ENCODE measurements around the gene SLC39A5.

The SLC39A5 gene

GRCh38 chr12:56219840-56220239 lies 10.0 kb upstream of the SLC39A5 start:
- no peak for DNase-seq

GRCh38 chr12:56220611-56221231 lies 9.1 kb upstream of the SLC39A5 start:
- DNase-seq = peak; percentile 86

GRCh38 chr12:56221232-56221756 lies 8.6 kb upstream of the SLC39A5 start:
- DNase-seq = peak; percentile 48

DNA sequence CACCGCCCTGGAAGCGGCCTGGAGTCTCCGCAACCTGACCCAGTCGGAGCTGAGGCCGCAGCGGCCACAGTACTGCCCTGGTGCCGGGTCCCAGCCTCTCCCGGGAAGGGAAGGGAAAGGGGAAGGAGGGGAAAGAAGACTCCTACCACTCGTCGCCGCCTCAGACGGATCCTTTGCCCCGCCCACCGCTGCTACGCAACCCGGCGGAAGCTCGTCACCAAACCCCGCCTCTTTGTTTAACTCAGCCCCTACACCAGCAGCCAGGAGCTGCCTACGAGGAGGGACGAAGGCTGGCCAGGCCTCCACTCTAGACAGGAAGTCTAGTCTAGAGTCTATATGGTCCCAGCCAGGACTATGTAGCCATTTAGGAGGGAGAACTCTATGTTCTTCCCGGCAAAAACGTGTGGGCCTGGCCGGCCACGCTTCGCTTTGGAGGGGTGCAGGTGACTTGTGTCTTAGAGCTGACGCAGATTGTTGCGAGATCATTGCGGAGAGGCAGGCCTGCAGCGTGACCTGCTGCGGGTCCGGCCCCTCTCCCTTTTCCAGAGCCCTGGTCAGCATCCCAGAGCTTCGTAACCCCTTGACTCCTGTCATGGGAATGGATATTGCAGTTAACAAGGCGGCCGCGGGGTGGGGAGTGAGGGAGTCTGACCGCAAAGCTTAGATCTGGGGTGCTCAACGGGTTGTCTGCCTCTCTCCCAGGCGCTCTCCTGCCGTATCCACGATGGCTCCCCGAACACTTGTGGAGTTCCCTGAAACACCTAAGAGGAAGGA lies 7.9 kb upstream of the SLC39A5 start, which contains the start of gene RNF41:
TSS of gene RNF41 (minus strand) at position 166 of the 774 bp plus-strand sequence. CDS start 7,875 bp downstream, outside the sequence.
- peak; percentile 98 for DNase-seq

DNA sequence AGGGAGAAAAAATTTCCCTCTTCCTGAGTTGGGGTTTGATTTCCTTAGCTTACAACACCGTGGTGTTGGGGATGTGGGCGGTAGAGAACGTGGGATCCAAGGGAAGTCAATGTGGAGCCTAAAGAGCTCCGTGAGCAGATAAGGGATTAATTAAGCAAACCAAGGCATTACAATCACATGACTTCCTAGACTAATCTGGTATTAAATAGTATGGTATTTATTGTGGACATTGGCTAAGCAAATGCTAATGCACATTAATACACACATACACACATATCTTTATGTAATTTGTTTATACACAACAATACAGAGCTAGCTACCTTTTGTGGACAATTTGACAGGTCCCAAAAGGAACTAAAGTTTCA lies 7.3 kb upstream of the SLC39A5 start:
- DNase-seq = no peak

DNA sequence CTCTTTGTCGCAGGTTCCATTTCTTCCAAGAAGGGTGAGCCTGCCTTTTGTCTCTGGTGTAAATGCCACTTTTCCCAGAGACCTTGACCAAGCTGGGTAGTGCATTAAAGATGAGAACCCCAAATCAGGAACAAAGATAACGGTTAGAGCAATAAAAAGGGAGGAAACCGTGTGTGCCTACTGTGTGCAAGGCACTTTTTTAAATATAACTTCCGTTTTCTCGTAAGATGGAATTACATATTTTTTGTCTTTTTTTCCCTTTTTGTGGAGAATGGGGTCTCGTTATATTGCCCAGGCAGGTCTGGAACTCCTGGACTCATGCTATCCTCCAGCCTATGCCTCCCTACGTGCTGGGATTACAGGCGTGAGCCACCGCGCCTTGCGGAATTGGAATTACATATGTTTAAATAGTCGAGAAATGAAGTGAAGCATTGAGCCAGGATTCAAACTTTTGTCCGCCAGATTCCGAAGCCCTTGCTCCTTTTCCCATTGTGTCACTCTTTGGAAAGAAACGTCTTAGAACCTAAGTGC lies 6.2 kb upstream of the SLC39A5 start:
- peak; percentile 24 for DNase-seq

- peak; percentile 99 for DNase-seq
Measured at GRCh38 chr12:56224102-56224701, 5.6 kb upstream of the SLC39A5 start, which contains the start of gene NABP2. TSS of gene NABP2 (plus strand) at chr12:56224342. CDS start at chr12:56224857, 515 bp downstream.

GRCh38 chr12:56224954-56225353 lies 4.9 kb upstream of the SLC39A5 start:
- peak; percentile 39 for DNase-seq

- no peak for DNase-seq
Measured at GRCh38 chr12:56229082-56229481, 769 bp upstream of the SLC39A5 start.

- DNase-seq = no peak
Measured at GRCh38 chr12:56230432-56231183, 757 bp downstream of the SLC39A5 start.

GRCh38 chr12:56231184-56231582 lies 1.3 kb downstream of the SLC39A5 start:
- no peak for DNase-seq

DNA sequence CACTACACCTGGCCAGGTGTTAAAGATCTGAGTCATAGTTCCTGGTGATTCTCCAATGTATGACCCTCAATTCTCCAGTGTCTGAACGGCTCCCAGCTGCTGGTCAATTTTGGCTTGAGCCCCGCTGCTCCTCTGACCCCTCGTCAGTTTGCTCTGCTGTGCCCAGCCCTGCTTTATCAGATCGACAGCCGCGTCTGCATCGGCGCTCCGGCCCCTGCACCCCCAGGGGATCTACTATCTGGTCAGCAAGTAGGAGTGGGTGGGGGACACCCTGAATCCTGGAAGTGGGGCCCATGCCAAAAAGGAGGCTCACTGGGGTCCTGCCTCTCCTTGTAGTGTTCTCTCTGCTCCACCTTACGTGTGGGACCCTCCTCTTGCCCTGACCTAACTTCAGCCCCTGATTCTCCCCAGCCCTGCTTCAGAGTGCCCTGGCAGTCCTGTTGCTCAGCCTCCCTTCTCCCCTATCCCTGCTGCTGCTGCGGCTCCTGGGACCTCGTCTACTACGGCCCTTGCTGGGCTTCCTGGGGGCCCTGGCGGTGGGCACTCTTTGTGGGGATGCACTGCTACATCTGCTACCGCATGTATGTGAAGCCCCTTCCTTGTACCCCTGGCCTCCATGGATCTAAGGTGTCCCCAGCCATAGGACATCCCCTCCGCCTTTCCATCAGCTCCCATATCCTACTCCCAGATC lies 5.0 kb downstream of the SLC39A5 start:
- DNase-seq = no peak

- DNase-seq = no peak
Measured at GRCh38 chr12:56236091-56236490, 6.2 kb downstream of the SLC39A5 start.

GRCh38 chr12:56236985-56237384 lies 7.1 kb downstream of the SLC39A5 start:
- DNase-seq = no peak

DNA sequence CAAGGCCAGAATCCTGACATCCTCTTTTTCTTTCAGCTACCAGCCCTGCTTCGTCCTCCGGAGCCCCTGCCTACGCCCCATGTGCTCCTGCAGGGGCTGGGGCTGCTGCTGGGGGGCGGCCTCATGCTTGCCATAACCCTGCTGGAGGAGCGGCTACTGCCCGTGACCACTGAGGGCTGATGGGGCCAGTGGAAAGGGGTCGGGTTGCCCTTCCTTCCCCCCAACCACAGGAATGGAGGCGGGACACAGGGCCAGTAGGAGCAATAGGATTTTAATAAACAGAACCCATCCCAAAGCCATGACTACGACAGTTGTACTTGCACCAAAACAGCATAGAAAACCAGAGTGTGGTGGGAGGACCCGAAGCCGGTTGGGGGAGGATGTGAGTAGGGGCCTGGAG lies 7.7 kb downstream of the SLC39A5 start:
- no peak for DNase-seq

DNA sequence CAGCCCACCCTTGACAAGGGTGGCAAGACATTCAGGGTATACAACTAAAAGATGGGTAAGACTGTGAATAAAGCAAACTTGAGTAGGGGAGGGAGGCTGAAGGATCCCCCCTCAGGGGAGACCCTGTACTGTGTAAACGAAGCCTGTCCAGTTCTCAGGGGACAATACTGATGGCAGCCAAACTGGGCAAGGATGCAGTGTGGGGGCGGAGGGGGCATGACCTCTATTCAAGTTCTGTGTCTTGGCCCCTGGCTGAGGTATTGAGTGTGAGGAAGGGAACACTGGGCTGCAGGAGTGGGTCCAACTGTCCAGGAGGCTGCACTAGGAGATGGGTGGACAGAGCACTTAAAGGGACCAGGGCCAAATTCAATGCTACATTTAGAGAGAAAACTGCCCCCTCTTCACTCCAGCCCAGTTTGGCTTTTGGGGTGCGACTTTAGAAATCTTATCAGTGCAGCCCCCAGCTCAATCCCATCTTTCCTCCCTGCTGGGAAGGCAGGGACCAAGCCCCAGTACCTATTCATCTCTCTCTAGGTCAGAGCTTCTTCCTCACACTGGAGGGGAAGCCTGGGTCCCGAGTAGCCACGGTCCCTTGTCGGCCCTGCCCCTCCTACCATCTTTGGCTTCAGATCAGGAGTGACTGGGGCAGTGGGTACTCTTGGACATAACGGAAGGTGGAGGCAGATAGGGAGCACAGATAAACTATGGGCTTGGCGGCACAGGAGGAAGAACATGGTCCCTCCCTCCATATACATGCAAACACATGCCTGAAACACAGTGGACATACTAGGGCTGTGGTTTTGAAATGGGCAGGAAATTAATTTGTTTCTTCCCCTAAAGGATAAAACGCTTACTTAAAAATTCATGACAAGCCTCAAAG lies 11.8 kb downstream of the SLC39A5 start:
- peak; percentile 61 for DNase-seq

GRCh38 chr12:56242986-56243385 lies 13.1 kb downstream of the SLC39A5 start:
- no peak for DNase-seq

DNA sequence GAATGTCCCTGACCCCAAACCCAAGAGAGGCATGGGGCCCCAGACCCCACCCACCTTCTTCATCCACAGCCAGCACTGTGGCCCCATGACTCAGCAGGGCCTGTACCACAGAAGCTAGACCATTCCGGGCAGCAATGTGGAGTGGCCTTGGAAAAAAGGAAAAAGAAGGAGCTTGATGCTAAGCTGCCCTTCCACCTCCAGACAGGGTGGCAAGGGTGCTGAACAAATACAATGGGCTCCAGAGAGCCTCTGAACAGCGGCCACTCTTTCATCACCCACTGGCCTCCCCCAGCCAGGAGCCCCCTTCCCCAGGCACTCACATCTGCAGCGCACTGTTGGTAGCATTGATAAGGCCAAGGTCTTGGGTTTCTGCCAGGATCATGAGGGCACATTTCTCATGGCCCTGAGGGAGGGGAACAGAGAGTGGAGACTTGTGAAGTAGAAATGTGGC lies 13.9 kb downstream of the SLC39A5 start:
- peak; percentile 94 for DNase-seq

GRCh38 chr12:56244494-56244893 lies 14.6 kb downstream of the SLC39A5 start:
- DNase-seq = no peak

GRCh38 chr12:56247923-56248322 lies 18.1 kb downstream of the SLC39A5 start:
- no peak for DNase-seq

- DNase-seq = no peak
Measured at GRCh38 chr12:56248711-56249110, 18.9 kb downstream of the SLC39A5 start.

Data from hematopoietic multipotent progenitor cell treated with erythropoietin and hydrocortisone succinate and interleukin-3 and kit ligand, for 4 days (in vitro differentiated cells).